GM18907 (cell line): ENCODE measurements around the gene PSMB5.
"Not testable (repeated sequence)": the region's sequence is repeated elsewhere in the genome, so short reads cannot be mapped to it uniquely, and the experiment has no call there.

Source experiments
- ATAC-seq: cut with Tn5 transposase; IDR thresholded peaks from one replicate; pipeline ENCODE4 v1.9.1; 2021; ENCODE audit warnings: mild to moderate bottlenecking, moderate library complexity; ENCODE audit not compliant: unreplicated experiment

Gene PSMB5

GRCh38 chr14:23020143-23021128 is 14.3 kb downstream of the PSMB5 start:
- no peak for ATAC-seq

- ATAC-seq, result no peak
These were observed 16.6 kb downstream of the PSMB5 start for GRCh38 chr14:23018107-23018506.

GRCh38 chr14:23017091-23017490 is 17.6 kb downstream of the PSMB5 start:
- no peak for ATAC-seq

GRCh38 chr14:23015618-23016017 is 19.1 kb downstream of the PSMB5 start:
- no peak for ATAC-seq

GRCh38 chr14:23013749-23014054 is 21.0 kb downstream of the PSMB5 start:
- ATAC-seq, result not testable (repeated sequence)

GRCh38 chr14:23013054-23013748 is 21.5 kb downstream of the PSMB5 start:
- no peak for ATAC-seq

GRCh38 chr14:23009939-23010726 is 24.6 kb downstream of the PSMB5 start, which contains the start of gene C14orf93:
Gene C14orf93, minus strand, starts transcription at chr14:23010143. Its CDS starts 11,120 bp downstream, at chr14:22999023.
- no peak for ATAC-seq

- no peak for ATAC-seq
These were observed 25.2 kb downstream of the PSMB5 start for GRCh38 chr14:23009483-23009938.

- ATAC-seq, result no peak
These were observed 25.9 kb downstream of the PSMB5 start for GRCh38 chr14:23008831-23009230.

GRCh38 chr14:23006544-23007419 is 27.9 kb downstream of the PSMB5 start:
- ATAC-seq, result peak; percentile 94

- ATAC-seq, result no peak
These were observed 28.5 kb downstream of the PSMB5 start for GRCh38 chr14:23006188-23006534.

- no peak for ATAC-seq
These were observed 29.1 kb downstream of the PSMB5 start for GRCh38 chr14:23005451-23006187.

- ATAC-seq, result not testable (repeated sequence)
These were observed 30.4 kb downstream of the PSMB5 start for GRCh38 chr14:23004274-23004673.

GRCh38 chr14:23002592-23002991 is 32.1 kb downstream of the PSMB5 start:
- no peak for ATAC-seq

- ATAC-seq, result no peak
These were observed 33.8 kb downstream of the PSMB5 start for GRCh38 chr14:23000860-23001259.

GRCh38 chr14:22998329-22999012 is 36.2 kb downstream of the PSMB5 start:
- no peak for ATAC-seq

GRCh38 chr14:22997676-22998323 is 36.9 kb downstream of the PSMB5 start:
- no peak for ATAC-seq
